LoVo (cell line): ENCODE results near the gene TP53.

Experiments used
- DNase-seq: peaks from one replicate; pipeline ENCODE4 v3.0.0-alpha.2; 2016; ENCODE audit warnings: low spot score

The TP53 gene

DNA sequence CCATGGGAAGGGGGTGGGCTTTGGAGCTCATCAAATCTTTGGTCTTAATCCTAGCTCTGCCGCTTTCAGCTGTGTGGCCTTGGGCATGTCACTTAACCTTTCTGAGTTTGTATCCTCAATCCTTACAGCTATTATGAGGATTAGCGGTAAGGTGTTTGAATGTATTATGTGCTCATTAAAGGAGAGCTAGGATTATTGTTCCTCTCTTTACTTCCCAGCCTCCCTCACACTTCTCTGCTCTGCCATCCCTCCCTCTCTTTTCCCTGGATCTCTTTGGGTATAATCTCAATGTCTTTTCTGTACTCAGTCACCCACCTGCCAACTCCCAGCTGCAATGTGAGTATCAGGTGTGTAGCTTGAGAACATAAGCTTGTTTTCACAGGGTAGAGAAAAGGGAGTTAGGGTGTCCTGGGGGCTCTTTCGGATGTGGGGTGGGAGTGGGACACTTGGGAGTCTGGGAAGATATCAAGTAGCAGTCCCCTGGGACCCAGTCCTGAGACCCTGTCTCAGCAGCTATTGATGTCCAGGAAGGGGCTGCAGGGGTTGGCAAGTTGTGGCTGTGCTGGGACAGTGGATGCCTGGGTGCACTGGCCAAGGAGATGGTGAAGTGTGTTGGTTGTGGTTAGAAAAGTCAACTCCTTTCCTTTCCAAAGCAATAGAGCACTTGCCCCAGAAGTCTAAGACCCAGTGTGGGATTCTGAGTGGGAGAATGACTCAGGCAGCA, 19.5 kb upstream of the TP53 start:
- no peak for DNase-seq

DNA sequence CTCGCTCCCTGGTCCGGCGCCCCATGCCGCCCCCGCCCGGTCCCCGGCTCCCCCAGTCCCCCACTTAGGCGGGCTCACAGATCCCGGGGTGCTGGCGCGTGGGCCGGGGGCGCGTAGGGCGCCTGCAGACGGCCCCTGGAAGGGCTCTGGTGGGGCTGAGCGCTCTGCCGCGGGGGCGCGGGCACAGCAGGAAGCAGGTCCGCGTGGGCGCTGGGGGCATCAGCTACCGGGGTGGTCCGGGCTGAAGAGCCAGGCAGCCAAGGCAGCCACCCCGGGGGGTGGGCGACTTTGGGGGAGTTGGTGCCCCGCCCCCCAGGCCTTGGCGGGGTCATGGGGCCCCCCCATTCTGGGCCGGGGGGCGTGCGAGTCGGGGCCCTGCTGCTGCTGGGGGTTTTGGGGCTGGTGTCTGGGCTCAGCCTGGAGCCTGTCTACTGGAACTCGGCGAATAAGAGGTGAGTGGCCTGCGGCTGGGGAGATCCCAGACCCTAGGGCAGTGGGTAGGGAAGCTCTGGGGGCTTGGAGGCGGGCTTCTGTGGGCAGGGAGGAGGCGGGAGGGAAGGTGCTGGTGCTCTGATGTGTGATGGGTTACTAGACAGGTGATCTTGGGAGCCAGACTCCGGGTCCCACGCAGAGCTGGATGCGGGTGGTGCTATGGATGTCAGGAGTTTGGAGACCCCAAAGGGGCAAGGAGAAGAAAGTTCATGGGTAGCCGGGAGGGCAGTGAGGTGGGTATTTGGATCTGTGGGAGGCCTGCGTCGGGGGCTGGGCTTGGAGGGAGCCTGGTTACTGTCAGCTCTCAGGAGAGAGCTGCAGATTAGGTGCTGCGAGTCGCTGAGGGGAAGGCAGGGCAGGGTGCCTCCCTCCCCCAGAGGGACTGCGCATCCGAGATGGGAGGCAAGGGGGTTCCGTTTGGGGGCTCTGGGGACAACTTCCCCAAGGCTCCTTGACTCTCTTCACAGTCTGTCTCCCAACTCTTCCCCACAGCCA, 18.3 kb upstream of the TP53 start:
- no peak for DNase-seq

DNA sequence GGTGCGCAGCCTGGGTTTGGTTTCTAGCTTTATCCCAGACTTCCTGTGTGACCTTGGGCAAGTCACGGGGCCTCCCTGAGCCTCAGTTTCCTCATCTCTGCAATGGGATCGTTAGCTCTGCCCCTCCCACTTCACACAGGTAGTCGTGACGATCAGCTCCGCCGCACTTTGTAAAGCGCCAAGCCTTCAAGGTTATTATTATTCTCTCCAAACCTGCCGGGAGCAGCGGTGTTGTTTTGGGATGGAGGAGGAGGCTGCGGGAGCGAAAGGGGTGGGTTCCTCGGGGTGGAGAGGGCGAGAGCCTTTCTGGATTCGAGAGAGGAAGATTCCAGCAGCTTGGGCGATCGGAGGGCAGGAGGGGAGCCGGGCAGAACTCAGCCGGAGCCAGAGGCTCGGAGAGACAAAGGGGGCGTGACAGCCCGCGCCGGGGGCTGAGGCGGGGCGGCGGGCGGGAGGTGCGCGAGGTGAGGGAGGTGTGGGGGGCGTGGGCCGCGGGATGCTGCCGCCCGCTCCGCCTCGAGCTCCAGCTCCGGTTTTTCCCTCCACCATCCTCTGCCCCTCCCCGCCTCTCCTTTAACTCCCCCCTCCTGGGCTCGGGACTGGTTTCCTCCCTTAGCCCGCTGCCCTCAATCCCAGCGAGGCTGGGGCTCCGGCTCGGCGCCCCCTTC, 17.4 kb upstream of the TP53 start, which contains the start of gene EFNB3:
Gene EFNB3, plus strand, starts transcription at position 602 of the 668 bp plus-strand sequence. CDS start 397 bp downstream, outside the sequence.
- DNase-seq, result no peak

DNA sequence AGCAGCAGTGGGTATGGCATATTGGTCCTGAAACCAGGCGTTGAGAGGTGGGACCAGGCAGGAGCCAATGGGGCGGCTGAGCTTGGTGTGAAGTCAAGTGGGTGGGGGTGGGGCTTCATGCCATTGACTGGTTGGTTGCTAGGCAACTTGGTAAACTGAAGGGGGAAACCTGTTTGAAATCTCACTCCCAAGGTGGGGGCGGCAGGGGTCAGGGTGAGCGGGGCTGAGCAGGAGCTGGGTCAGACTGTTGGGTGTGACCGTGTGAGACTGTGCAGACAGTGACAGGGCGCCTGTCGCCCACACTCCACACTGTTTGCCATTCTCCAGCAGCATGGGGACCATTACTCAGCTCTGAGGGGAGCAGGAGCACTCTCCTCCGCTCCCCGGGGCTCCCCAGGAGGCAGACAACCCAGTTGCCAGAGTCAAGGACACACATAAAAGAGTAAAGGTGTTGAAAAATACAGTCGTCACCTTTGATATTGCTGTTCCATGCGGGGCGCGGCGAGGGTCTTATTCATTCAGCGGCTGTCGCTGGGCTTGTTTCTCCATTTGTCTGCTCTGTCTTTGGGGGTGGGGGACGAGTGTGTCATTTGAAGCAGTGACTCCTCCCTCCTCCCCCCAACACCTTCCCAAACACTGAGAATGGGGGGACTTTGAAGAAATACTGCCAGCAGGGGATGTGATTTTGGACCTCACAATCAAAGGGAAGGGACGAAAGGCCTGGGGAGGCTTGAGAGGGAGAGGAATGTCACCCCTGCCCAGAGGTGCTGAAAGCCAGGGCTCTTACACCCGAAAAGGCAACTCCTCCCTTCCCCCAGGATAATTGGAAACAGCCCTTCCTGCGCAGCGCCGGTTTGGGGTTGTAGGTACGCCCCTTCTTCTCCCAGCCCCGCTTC, 16.5 kb upstream of the TP53 start:
- DNase-seq, result no peak

DNA sequence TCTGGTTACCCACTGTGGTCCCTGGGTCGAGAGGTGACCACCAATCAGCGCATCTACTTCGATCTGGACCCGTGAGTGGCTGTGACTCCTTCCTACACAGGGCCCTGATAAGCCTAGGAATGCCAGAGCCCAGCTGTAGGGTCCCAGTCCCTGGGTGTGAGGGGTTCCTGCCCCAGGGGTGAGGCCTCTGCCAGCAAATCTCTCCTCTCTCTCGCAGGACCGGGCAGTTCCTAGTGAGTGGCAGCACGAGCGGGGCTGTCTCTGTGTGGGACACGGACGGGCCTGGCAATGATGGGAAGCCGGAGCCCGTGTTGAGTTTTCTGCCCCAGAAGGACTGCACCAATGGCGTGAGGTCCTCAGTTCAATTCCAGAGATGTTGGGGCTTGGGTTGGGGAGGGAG, 15.5 kb upstream of the TP53 start:
- DNase-seq, result no peak

DNA sequence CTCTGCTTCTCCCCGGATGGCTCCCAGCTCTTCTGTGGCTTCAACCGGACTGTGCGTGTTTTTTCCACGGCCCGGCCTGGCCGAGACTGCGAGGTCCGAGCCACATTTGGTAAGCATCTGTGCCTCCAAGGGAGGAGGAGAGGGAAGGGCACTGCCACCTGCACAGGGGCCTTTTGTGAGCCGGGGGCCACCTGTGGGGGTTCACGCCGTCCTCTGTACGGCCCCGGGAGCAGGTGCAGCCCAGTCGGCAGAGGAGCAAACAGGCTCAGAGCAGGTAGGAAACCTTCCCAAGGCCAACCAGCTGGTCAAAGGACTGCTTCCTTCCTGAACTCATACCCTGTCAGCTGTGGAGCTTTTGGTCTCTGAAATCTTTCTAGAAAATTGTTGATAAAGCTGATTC, 14.4 kb upstream of the TP53 start:
- DNase-seq, result no peak

DNA sequence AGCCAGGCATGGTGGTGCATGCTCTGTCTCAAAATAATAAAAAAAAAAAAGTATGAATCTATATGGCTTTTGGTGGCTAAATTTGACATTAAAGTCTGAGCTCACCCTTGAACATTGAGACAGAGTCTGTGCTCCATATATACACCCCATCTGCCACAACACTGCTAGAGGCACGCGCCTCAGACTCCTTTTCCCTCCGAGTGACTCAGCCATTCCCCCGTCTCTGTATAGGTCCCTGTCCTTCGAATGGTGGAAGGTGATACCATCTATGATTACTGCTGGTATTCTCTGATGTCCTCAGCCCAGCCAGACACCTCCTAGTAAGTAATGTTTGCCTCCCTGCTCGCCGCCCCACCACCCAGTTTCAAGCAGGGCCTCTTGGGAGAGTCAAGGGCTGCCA, 13.2 kb upstream of the TP53 start:
- DNase-seq, result no peak

DNA sequence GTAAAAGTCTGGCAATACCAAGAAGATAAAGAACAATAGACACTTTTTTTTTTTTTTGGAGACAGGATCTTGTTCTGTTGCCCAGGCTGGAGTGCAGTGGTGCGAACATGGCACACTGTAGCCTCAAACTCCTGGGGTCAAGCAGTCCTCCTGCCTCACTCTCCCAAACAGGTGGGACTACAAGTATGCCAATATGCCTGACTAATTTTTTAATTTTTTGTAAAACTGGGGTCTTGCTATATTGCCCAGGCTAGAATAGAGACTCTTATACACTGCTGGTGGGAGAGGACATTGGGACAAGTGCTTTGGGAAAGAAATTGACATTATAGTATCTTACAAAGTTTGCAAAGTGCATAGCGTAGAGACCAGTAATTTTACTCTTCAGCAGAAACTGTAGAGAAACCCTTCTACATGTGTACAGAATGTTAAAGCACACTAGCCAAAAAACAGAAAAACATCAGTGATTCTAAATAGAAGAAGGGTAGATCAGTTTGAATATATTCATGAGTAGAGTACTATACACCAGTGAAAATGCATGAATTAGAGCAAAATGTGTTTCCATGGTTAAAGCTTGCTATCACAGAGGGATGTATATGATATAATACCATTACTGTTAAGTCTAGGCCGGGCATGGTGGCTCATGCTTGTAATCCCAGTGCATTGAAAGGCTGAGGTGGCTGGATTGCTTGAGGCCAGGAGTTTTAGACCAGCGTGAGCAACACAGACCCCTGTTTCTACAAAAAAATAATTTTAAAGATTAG, 10.7 kb upstream of the TP53 start:
- DNase-seq, result no peak

DNA sequence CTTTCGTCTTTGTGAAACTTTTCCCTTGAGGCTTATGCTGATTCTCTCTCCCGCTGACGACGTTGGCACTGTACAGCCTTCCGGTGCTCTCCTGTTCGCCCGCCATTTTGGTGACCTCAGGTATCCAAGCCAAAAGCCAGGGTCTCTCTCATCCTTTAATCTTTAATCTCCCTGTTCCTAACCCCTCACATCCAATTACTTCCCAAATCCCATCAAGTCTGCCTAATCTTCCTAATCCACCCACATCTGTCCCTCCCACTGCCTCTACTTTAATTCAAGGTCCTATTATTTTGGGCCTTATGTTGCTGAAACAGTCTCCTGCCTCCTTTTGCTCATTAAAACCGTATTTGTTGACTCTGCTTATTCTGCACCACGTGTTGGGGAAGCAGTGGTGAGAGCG, 8.3 kb upstream of the TP53 start:
- DNase-seq, result no peak

DNA sequence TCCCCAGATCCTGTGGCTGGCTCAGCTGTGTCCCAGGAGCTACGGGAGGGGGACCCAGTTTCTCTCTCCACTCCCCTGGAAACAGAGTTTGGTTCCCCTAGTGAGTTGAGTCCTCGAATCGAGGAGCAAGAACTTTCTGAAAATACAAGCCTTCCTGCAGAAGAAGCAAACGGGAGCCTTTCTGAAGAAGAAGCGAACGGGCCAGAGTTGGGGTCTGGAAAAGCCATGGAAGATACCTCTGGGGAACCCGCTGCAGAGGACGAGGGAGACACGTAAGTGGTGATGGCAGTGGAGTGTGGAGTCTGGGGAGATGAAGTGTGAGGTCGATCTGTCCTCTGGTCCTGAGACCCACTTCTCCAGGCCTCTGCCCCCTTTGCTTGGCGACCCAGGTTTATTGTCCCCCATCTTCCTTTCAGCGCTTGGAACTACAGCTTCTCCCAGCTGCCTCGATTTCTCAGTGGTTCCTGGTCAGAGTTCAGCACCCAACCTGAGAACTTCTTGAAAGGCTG, 1.6 kb upstream of the TP53 start:
- no peak for DNase-seq

DNA sequence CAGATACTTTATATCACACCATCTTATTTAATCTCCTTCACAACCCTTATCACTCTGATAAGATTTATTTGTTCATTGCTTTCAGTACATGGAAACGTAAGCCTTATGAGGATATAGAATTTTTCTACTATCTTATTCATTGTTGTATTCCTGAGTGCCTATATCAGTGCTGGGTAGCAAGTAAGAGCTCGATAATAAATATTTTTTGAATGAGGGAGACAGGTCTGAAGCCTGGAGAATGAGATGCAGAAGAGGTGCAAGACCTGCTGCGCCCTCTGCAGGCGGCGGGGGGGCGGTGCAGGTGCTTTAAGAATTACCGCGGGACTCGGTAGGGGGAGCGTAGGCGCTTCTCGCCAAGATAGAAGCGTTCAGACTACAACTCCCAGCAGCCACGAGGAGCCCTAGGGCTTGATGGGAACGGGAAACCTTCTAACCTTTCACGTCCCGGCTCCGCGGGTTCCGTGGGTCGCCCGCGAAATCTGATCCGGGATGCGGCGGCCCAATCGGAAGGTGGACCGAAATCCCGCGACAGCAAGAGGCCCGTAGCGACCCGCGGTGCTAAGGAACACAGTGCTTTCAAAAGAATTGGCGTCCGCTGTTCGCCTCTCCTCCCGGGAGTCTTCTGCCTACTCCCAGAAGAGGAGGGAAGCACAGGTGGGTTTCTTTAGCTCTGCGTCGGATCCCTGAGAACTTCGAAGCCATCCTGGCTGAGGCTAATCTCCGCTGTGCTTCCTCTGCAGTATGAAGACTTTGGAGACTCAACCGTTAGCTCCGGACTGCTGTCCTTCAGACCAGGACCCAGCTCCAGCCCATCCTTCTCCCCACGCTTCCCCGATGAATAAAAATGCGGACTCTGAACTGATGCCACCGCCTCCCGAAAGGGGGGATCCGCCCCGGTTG, 868 bp upstream of the TP53 start, which contains the start of gene WRAP53:
Gene WRAP53, plus strand, starts transcription at position 570 of the 900 bp plus-strand sequence. Its CDS starts 172 bp downstream, at position 742.
- DNase-seq, result peak; percentile 96

DNA sequence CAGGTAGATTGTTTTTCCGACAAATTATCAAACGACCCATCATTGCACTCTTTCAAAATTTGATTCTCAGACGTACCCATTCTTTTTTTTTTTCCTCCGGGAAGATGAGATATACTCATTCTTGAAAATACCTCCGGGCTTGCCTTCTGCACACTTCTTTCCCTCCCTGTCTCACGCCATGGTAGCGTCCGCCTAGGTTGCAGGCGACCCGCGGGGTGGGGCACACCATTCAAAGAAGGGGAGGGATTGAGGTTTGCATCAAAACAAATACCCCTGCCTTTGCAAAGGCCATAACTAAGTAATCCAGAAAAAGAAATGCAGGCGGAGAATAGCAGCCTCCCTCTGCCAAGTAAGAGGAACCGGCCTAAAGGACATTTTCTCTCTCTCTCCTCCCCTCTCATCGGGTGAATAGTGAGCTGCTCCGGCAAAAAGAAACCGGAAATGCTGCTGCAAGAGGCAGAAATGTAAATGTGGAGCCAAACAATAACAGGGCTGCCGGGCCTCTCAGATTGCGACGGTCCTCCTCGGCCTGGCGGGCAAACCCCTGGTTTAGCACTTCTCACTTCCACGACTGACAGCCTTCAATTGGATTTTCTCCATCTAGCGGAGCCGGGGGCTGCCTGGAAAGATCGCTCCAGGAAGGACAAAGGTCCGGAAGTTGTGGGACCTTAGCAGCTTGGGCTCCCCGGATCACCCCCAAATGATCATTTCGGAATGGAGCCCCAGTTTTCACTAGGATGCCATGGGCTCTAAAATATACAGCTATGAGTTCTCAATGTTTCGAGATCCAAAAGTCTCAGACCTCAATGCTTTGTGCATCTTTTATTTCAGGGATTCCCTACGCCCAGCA, 843 bp downstream of the TP53 start:
- peak; percentile 81 for DNase-seq

DNA sequence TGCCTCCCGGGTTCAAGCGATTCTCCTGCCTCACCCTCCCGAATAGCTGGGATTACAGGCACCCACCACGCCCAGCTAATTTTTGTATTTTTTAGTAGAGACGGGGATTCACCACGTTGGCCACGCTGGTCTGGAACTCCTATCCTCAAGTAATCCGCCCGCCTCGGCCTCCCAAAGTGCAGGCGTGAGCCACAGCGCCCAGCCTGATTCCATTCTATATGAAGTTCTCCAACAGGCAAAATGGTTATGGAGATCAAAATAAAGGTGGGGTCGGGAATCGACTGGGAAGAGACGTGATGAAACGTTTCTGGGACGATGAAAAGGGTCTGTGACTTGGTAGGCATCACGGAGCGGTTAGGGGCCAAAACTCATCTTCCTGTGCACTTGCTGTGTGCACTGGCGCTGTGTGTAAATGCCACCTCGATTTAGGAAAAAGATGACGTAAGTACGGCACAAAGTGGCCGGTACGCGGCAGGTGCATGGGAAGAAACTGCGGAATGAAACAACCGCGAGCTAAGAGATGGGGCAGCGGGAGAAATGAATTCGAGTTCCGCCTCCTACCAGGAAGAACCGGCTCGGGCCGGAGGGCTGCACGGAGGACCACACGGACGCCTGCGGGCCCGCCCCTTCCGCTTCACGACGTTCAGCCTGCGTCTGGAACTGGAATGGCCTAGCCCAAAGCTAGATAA, 1.6 kb downstream of the TP53 start:
- peak; percentile 95 for DNase-seq

DNA sequence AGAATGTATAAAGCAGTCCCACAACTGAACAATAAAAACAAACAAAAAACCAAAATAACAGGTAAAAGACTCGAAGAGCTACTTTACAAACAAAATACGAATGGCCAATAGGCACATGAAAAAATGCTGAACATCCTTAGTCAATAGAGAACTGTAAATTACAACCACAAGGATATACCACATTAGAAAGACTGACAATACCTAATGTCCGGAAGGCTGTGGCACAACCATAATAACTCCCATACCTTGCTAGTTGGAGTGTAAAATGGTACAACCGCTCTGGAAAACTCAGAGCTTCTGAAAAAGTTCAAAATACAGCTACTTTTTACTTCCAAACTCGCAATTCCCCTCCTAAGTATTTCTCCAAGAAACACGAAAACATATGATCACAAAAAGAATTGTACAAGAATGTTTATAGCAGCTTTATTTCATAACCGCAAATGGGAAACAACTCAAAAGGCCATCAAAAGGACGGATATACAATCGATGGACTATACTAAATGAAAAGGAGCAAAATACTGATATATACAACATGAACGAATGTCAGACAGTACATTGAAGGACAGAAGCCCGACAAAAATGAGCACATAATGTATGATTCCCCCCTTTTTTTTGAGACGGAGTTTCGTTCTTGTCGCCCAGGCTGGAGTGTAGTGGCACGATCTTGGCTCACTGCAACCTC, 2.3 kb downstream of the TP53 start:
- no peak for DNase-seq

DNA sequence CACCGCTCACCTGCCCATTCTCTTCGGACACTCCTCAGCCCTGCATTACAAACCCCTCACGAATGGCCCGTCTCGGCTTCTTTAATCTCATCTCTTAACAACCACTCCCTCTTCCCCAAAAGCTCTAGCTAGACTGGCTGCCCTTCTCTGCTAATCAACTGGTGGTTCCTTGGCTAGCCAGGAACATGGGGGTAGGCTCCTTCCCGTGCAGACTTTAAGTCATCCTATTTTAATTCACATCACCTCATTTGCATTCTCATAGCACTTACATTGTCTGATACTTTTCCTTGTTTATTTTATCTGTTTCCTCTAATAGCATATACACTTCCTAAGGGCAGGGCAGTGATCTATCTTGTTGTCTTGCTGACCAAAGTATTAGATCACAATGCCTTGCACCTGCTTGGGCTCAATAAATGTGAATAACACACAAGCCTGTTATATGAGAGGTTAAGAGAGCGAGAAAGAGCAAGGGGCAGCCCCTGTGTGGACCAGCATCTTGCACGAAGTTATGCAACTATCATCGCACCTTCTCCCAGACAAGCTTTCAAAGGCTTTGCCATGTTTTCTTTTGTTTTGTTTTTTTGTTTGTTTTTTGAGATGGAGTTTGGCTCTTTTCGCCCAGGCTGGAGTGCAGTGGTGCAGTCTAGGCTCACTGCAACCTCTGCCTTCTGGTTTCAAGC, 9.8 kb downstream of the TP53 start:
- DNase-seq, result no peak

DNA sequence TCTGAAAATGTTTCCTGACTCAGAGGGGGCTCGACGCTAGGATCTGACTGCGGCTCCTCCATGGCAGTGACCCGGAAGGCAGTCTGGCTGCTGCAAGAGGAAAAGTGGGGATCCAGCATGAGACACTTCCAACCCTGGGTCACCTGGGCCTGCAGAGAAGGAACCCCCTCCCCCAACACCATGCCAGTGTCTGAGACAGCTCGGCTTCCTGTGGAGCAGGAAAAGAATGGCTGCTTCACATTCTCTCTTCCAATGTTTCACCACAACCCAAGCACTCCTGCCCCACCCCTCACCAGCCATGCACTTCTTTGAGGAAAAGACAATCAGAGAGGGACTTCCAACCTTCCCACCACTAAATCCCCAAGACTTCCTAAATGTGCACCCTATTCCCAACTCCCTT, 10.8 kb downstream of the TP53 start:
- DNase-seq, result no peak

DNA sequence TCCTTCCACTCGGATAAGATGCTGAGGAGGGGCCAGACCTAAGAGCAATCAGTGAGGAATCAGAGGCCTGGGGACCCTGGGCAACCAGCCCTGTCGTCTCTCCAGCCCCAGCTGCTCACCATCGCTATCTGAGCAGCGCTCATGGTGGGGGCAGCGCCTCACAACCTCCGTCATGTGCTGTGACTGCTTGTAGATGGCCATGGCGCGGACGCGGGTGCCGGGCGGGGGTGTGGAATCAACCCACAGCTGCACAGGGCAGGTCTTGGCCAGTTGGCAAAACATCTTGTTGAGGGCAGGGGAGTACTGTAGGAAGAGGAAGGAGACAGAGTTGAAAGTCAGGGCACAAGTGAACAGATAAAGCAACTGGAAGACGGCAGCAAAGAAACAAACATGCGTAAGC, 12.4 kb downstream of the TP53 start:
- DNase-seq, result no peak
